ENCODE results near the gene ERICH6. TPM values are rescaled to one million over a fixed set of nuclear protein-coding genes. Genes with fewer than 3 reads are reported as not detected.

The ERICH6 gene
- total and polyA plus RNA-seq, 10 of the 15 experiments (the other 5 are each of a cell fraction or from before 2014, with no cell fraction given): 0.04 to 0.40 (median 0.22) TPM; not detected in 6

GRCh38 chr3:150681057-150681456 lies 22.7 kb downstream of the ERICH6 start:
- 0 out of 2 replicates have a peak overlapping the region, but pooled peaks have one; percentile 4 for H3K4me3 ChIP-seq
- no peak overlapping the region for H3K9ac ChIP-seq (ENCODE audit: control insufficient read depth, insufficient read depth, low read length)
- TF ChIP-seq ZBED1 (IDR thresholded peaks at IDR 0.05; ENCODE audit: borderline replicate concordance) (no peak), POLR2AphosphoS2 (IDR thresholded peaks at IDR 0.05; ENCODE audit: low read depth, low read length) (no peak), CREM (IDR thresholded peaks at IDR 0.05; ENCODE audit: low read depth) (peak; percentile 28; the same call in 1 of the 2 replicates), MLLT1 (IDR thresholded peaks at IDR 0.05) (0 out of 2 replicates have a peak, but pooled peaks have one; percentile 16), ETV6 (conservative IDR thresholded peaks at IDR 0.05 in 1 of 2, IDR thresholded peaks at IDR 0.05 in 1 of 2; ENCODE audit: borderline replicate concordance in 1 of 2, low read depth in 1 of 2) (no peak), FOXM1 (IDR thresholded peaks at IDR 0.05; ENCODE audit: low read depth, low read length) (0 out of 2 replicates have a peak, but pooled peaks have one; percentile 33), MYB (IDR thresholded peaks at IDR 0.05; ENCODE audit: borderline replicate concordance, low read depth, low read length) (no peak), YBX1 (IDR thresholded peaks at IDR 0.05) (no peak), MEF2B (IDR thresholded peaks at IDR 0.05; ENCODE audit: partially characterized antibody, poor library complexity, severe bottlenecking) (no peak), RELA (IDR thresholded peaks at IDR 0.05; ENCODE audit: borderline replicate concordance, partially characterized antibody) (no peak), ATF7 (IDR thresholded peaks at IDR 0.05; ENCODE audit: low read depth) (peak; percentile 38; the same call in 1 of the 2 replicates), CTCF (IDR thresholded peaks at IDR 0.05 in 2 of 3, conservative IDR thresholded peaks at IDR 0.05 in 1 of 3; ENCODE audit: control insufficient read depth in 2 of 3, extremely low read depth in 1 of 3, insufficient read depth in 1 of 3, low read depth in 3 of 3, low read length in 3 of 3) (no peak), NR2F1 (conservative IDR thresholded peaks at IDR 0.05) (no peak), USF2 (IDR thresholded peaks at IDR 0.05; ENCODE audit: borderline replicate concordance, low read depth, low read length) (no peak), EGR1 (IDR thresholded peaks at IDR 0.05; ENCODE audit: borderline replicate concordance in 1 of 2, low read depth in 2 of 2, low read length in 2 of 2) (no peak), IKZF2 (IDR thresholded peaks at IDR 0.05) (peak in 1 of 2 experiments; percentile 9; a peak in 1 of 4 replicates), PBX3 (IDR thresholded peaks at IDR 0.05; ENCODE audit: insufficient replicate concordance, low read depth, low read length) (no peak), SIX5 (IDR thresholded peaks at IDR 0.05; ENCODE audit: low read depth, low read length, severe bottlenecking) (no peak)

More at GRCh38 chr3:150681057-150681456, 22.7 kb downstream of the ERICH6 start:
- in situ Hi-C loops (cut with MboI): no loop called here
- RAD21 ChIA-PET (ENCODE audit: unreplicated experiment): interaction anchor here (1.2 kb wide), 1 partner anchor 41 kb away, joined by 3 read pairs; no protein-coding TSS in a partner anchor
- H3K4me1 ChIP-seq (ENCODE audit: control insufficient read depth, insufficient read depth, low read length): peaks cover 13% of the 10 kb centered on the region
- ATAC-seq (peak; percentile 99), FAIRE-seq (peak; percentile 99), DNase-seq (ENCODE audit: low read depth, low spot score) (peak; percentile 48)
- CTCF ChIA-PET: interaction anchor here (0.6 to 1.9 kb wide), 4 partner anchors 13 to 271 kb away, joined by 3 to 5 read pairs (median 4); no protein-coding TSS in a partner anchor
- POLR2A ChIA-PET: interaction anchor here (1.2 kb wide), 1 partner anchor 71 kb away, joined by 4 read pairs; no protein-coding TSS in a partner anchor
- no TSS peak for BruUV-seq (replicated peaks)
- H3K36me3 ChIP-seq (ENCODE audit: control insufficient read depth in 2 of 2, insufficient read depth in 2 of 2, low read length in 1 of 2): no peaks in the 10 kb centered on the region
- SMC1A ChIA-PET (ENCODE audit: uncharacterized antibody, unreplicated experiment): interaction anchor here (1.2 to 1.9 kb wide), 5 partner anchors 9 to 75 kb away, joined by 3 to 17 read pairs (median 5); partner anchors contain the start of gene ERICH6
- no peaks in the 10 kb centered on the region for H3K27me3 ChIP-seq (replicated peaks in 1 of 2; ENCODE audit: control insufficient read depth in 2 of 2, insufficient read depth in 2 of 2, low read length in 1 of 2)
- no peaks in the 10 kb centered on the region for H3K79me2 ChIP-seq (ENCODE audit: control insufficient read depth, insufficient read depth, low read length)
- peak overlapping the region; percentile 46; the same call in 1 of the 2 replicates for H3K27ac ChIP-seq (ENCODE audit: control insufficient read depth, insufficient read depth)
- 21% methylated on average over 2 of the region's 2 CpGs for WGBS (ENCODE audit: insufficient coverage, insufficient replicate concordance, low lambda C conversion rate, missing lambda C conversion rate)
- peak overlapping the region; percentile 72 for H3K4me2 ChIP-seq (ENCODE audit: control insufficient read depth, insufficient read depth)
- intact Hi-C loops (cut with micrococcal nuclease; ENCODE audit: unreplicated experiment): no loop called here
- no peaks in the 10 kb centered on the region for H4K20me1 ChIP-seq (ENCODE audit: control insufficient read depth, insufficient read depth)
- H2AFZ ChIP-seq (ENCODE audit: control insufficient read depth, low read depth, low read length): peak overlapping the region; percentile 74
- H3K9me3 ChIP-seq (replicated peaks; ENCODE audit: control insufficient read depth, insufficient read depth, low read length): peaks cover 17% of the 10 kb centered on the region
